HG02885 (cell line): ENCODE data around the gene ZNFX1.
"Not testable (repeated sequence)": the region's sequence is repeated elsewhere in the genome, so short reads cannot be mapped to it uniquely, and the experiment has no call there.

Experiments
- ATAC-seq: cut with Tn5 transposase; IDR thresholded peaks from one replicate; pipeline ENCODE4 v1.9.1; 2021; ENCODE audit warnings: mild to moderate bottlenecking; ENCODE audit not compliant: unreplicated experiment, poor library complexity

ZNFX1 gene

GRCh38 chr20:49219091-49219923, 58.5 kb downstream of the ZNFX1 start, which contains the start of gene DDX27:
TSS of gene DDX27 (plus strand) at chr20:49219416. CDS start at chr20:49219449, 33 bp downstream.
- ATAC-seq: peak; percentile 94

GRCh38 chr20:49218739-49219090, 59.1 kb downstream of the ZNFX1 start:
- not testable (repeated sequence) for ATAC-seq

DNA sequence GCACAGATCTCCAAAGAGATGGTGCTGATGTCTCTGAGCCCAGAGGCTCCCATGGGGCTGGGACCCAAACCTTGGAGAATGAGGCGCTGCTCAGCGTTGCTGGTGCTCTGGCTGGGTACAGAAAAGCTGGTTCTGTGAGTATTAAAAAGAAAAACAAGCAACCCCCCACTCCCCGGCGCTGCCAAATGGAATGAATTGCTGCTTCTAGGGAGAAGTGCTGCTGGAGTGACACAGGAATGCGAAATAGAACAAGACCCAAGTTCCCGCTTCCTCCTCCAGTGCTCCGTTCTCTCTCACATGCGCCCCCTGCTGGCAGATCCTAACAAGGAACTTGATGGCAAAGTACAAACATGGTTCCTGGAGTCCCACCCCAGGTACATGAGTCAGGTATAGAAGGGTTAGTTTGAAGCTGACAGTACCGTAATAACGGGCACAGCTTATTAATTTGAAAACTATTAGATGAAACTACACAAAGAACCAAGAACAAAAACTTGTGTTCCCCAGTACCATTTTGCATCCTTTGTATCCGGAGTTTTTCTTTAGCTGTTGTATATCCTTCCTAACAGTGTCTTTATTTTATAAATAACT, 60.8 kb downstream of the ZNFX1 start:
- no peak for ATAC-seq

DNA sequence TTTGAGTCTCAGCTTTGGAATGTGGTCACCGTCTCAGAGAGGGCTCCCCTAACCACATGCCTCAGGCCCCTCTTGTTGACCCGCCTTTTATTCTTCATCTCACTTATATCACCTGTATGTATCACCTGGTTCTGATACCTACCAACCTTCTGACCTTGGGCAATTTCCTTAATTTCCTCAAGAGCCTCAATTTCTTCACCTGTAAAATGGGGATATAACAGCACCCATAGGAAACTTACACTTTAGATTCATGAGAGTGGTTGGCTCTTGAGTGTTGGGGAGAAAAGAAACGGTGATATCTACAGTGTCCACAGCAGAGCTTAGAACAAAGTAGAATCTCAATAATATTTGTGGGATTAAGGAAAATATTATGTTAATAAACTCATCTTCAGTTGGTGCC, 62.6 kb downstream of the ZNFX1 start:
- ATAC-seq: no peak

- ATAC-seq: no peak
These were observed 63.3 kb downstream of the ZNFX1 start for GRCh38 chr20:49214571-49214970.

DNA sequence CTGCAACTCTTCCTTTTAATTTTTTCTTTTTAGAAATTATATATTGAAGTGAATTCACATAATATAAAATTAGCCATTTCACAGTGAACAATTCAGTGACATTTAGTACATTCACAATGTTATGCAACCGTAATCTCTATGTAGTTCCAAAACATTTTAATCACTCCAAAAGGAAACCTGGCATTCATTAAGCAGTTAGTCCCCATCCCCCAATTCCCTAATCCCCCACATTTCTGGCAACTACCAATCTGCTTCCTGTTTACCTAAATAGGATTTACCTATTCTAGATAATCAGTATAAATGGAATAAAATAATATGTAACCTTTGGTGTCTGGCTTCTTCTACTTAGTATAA, 67.1 kb downstream of the ZNFX1 start:
- no peak for ATAC-seq

DNA sequence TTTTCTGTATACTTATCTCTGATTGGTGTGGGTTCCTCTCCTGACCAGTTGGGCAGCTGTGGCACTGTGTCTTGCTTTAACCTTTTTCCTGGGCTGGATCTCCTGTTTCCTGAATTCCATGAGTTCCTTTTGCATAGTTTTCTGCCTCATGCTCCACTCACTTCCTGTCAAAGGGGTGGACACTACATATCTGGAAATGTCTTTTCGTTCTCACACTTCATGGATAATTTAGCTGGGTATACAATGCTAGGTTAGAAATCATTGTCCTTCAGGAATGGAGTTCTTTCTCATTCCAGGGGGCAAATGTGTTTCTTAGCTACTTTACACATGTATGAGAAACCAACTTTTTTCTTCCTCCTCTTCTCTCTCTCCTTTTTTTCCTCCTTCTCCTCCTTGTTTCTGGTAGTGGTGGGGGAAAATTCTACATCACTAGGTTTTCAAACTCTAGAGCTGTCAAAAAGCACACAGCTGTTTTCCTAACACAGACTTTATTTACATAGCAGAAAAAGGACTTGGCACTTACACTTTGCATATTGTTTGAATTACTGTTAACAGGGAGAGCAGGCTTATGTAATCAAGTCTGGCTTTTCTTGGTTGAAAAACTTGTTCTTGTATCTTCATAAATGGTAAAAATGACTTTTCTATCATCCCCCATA, 67.6 kb downstream of the ZNFX1 start:
- no peak for ATAC-seq

GRCh38 chr20:49207076-49207475, 70.8 kb downstream of the ZNFX1 start:
- ATAC-seq: no peak

- no peak for ATAC-seq
These were observed 74.1 kb downstream of the ZNFX1 start for GRCh38 chr20:49203746-49204145.

- ATAC-seq: no peak
These were observed 74.8 kb downstream of the ZNFX1 start for GRCh38 chr20:49203011-49203410.

DNA sequence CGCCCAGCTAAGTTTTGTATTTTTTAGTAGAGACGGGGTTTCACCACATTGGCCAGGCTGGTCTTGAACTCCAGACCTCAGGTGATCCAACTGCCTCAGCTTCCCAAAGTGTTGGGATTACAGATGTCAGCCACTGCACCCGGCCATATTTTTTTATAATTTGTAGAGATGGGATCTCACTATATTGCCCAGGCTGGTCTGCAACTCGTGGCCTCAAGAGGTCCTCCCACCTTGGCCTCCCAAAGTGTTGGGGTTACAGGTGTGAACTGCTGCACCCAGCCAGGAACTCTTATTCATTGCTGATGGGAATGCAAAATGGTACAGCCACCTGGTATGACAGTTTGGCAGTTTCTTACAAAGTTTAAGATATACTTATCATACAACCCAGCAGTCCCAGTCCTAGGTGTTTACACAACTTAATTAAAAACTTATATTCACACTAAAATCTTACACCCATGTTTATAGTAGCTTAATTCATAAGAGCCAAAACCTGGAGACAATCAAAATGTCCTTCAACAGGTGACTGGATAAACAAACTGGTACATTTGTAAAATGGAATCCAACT, 78.0 kb downstream of the ZNFX1 start:
- ATAC-seq: no peak

DNA sequence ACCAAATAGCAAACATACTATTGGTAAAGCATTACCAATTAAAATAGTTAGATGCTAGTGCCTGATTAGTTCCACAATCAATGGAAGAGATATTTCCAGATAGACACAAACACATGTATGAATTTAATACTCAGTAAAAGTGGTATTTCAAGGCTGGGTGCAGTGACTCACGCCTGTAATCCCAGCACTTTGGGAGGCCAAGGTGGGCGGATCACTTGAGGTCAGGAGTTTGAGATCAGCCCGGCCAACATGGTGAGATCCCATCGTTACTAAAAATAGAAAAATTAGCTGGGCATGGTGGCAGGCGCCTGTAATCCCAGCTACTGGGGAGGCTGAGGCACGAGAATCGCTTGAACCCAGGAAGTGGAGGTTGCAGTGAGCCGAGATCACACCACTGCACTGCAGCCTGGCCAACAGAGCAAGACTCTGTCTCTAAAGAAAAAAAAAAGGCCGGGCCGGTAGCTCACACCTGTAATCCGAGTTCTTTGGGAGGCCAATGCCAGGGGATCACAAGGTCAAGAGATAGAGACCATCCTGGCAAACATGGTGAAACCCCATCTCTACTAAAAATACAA, 84.8 kb downstream of the ZNFX1 start:
- ATAC-seq: not testable (repeated sequence)
